HUES48 (cell line): Measurements from ENCODE around the gene GSS.

Source experiments
- H3K27ac ChIP-seq: one replicate; pipeline ENCODE4 v1.7.0; 2013; ENCODE audit warnings: low read depth, low read length, inconsistent platforms
- H3K27me3 ChIP-seq: 2 replicates; pipeline ENCODE4 v1.6.1; 2013; ENCODE audit warnings: mild to moderate bottlenecking, low read length; ENCODE audit not compliant: control insufficient read depth, insufficient read depth
- H3K36me3 ChIP-seq: 2 replicates; pipeline ENCODE4 v1.6.1; 2013; ENCODE audit warnings: low read length; ENCODE audit not compliant: control insufficient read depth, insufficient read depth
- H3K4me1 ChIP-seq: 2 replicates; pipeline ENCODE4 v1.6.1; 2013; ENCODE audit warnings: mild to moderate bottlenecking, low read length; ENCODE audit not compliant: control insufficient read depth, insufficient read depth
- H3K4me3 ChIP-seq: 2 replicates; pipeline ENCODE4 v1.5.1; 2013; ENCODE audit warnings: mild to moderate bottlenecking, low read depth, low read length
- H3K9ac ChIP-seq: 2 replicates; pipeline ENCODE4 v1.6.1; 2013; ENCODE audit warnings: mild to moderate bottlenecking, low read depth, low read length, moderate library complexity
- H3K9me3 ChIP-seq: 2 replicates; pipeline ENCODE4 v1.6.1; 2013; ENCODE audit warnings: low read length; ENCODE audit not compliant: control insufficient read depth, insufficient read depth

The GSS gene

GRCh38 chr20:34941226-34941625, 14.4 kb downstream of the GSS start:
- Histone ChIP-seq H3K36me3 (peaks cover 71% of the 10 kb centered on the region), H3K4me1 (no peaks in the 10 kb centered on the region), H3K9ac (no peak overlapping the region), H3K27ac (no peak overlapping the region), H3K27me3 (no peaks in the 10 kb centered on the region), H3K4me3 (no peak overlapping the region), H3K9me3 (no peaks in the 10 kb centered on the region)

- Histone ChIP-seq H3K36me3 (peaks cover 72% of the 10 kb centered on the region), H3K9ac (no peak overlapping the region), H3K27ac (no peak overlapping the region), H3K4me1 (no peaks in the 10 kb centered on the region), H3K27me3 (no peaks in the 10 kb centered on the region), H3K4me3 (no peak overlapping the region), H3K9me3 (no peaks in the 10 kb centered on the region)
Measured at GRCh38 chr20:34940081-34940481, 15.5 kb downstream of the GSS start.

GRCh38 chr20:34938466-34939163, 17.0 kb downstream of the GSS start:
- Histone ChIP-seq H3K4me1 (no peaks in the 10 kb centered on the region), H3K9me3 (no peaks in the 10 kb centered on the region), H3K4me3 (no peak overlapping the region), H3K9ac (no peak overlapping the region), H3K27ac (no peak overlapping the region), H3K36me3 (peaks cover 63% of the 10 kb centered on the region), H3K27me3 (no peaks in the 10 kb centered on the region)

GRCh38 chr20:34931771-34932170, 23.8 kb downstream of the GSS start:
- Histone ChIP-seq H3K27ac (no peak overlapping the region), H3K36me3 (peaks cover 66% of the 10 kb centered on the region), H3K27me3 (no peaks in the 10 kb centered on the region), H3K4me3 (no peak overlapping the region), H3K9ac (no peak overlapping the region), H3K4me1 (no peaks in the 10 kb centered on the region), H3K9me3 (no peaks in the 10 kb centered on the region)

- H3K36me3 ChIP-seq = peaks cover 47% of the 10 kb centered on the region
Measured at GRCh38 chr20:34928411-34928810, 27.2 kb downstream of the GSS start.

GRCh38 chr20:34927736-34928135, 27.9 kb downstream of the GSS start:
- Histone ChIP-seq H3K4me3 (no peak overlapping the region), H3K36me3 (peaks cover 45% of the 10 kb centered on the region), H3K4me1 (no peaks in the 10 kb centered on the region), H3K27ac (no peak overlapping the region), H3K27me3 (no peaks in the 10 kb centered on the region), H3K9me3 (no peaks in the 10 kb centered on the region), H3K9ac (no peak overlapping the region)

More at GRCh38 chr20:34928411-34928810, 27.2 kb downstream of the GSS start:
- H3K4me3 ChIP-seq = no peak overlapping the region
- no peak overlapping the region for H3K27ac ChIP-seq
- H3K4me1 ChIP-seq = no peaks in the 10 kb centered on the region
- H3K9ac ChIP-seq = no peak overlapping the region
- H3K9me3 ChIP-seq = no peaks in the 10 kb centered on the region
- no peaks in the 10 kb centered on the region for H3K27me3 ChIP-seq

- Histone ChIP-seq H3K4me1 (no peaks in the 10 kb centered on the region), H3K36me3 (peaks cover 38% of the 10 kb centered on the region), H3K9me3 (no peaks in the 10 kb centered on the region), H3K27ac (no peak overlapping the region), H3K4me3 (no peak overlapping the region), H3K9ac (no peak overlapping the region), H3K27me3 (no peaks in the 10 kb centered on the region)
Measured at GRCh38 chr20:34926581-34926980, 29.0 kb downstream of the GSS start.

- Histone ChIP-seq H3K4me1 (no peaks in the 10 kb centered on the region), H3K36me3 (peaks cover 32% of the 10 kb centered on the region), H3K4me3 (no peak overlapping the region), H3K9ac (no peak overlapping the region), H3K27ac (no peak overlapping the region), H3K9me3 (no peaks in the 10 kb centered on the region), H3K27me3 (no peaks in the 10 kb centered on the region)
Measured at GRCh38 chr20:34925981-34926380, 29.6 kb downstream of the GSS start.

GRCh38 chr20:34925341-34925740, 30.3 kb downstream of the GSS start:
- Histone ChIP-seq H3K27me3 (no peaks in the 10 kb centered on the region), H3K4me3 (no peak overlapping the region), H3K4me1 (no peaks in the 10 kb centered on the region), H3K9ac (no peak overlapping the region), H3K9me3 (no peaks in the 10 kb centered on the region), H3K36me3 (peaks cover 26% of the 10 kb centered on the region), H3K27ac (no peak overlapping the region)

- no peaks in the 10 kb centered on the region for H3K4me1 ChIP-seq
- H3K27me3 ChIP-seq = no peaks in the 10 kb centered on the region
- no peak overlapping the region for H3K27ac ChIP-seq
- H3K9me3 ChIP-seq = no peaks in the 10 kb centered on the region
- H3K9ac ChIP-seq = no peak overlapping the region
- no peak overlapping the region for H3K4me3 ChIP-seq
- peaks cover 12% of the 10 kb centered on the region for H3K36me3 ChIP-seq
Measured at GRCh38 chr20:34923414-34923813, 32.2 kb downstream of the GSS start.

GRCh38 chr20:34922654-34923381, 32.8 kb downstream of the GSS start:
- H3K4me1 ChIP-seq = no peaks in the 10 kb centered on the region
- no peaks in the 10 kb centered on the region for H3K27me3 ChIP-seq
- peaks cover 7% of the 10 kb centered on the region; the same call in 1 of the 2 replicates for H3K36me3 ChIP-seq
- H3K9ac ChIP-seq = no peak overlapping the region
- H3K9me3 ChIP-seq = no peaks in the 10 kb centered on the region
- no peak overlapping the region for H3K4me3 ChIP-seq
- H3K27ac ChIP-seq = no peak overlapping the region
